IPS-20b (cell line): Measurements from ENCODE around the gene OR8B3.

Experiments
- H3K27ac ChIP-seq: one replicate; pipeline ENCODE4 v1.5.1; 2013; ENCODE audit warnings: low read length
- H3K27me3 ChIP-seq: 2 replicates; pipeline ENCODE4 v1.6.1; 2013; ENCODE audit warnings: mild to moderate bottlenecking, low read length, inconsistent platforms; ENCODE audit not compliant: insufficient read depth
- H3K36me3 ChIP-seq: 2 replicates; pipeline ENCODE4 v1.6.1; 2013; ENCODE audit warnings: low read depth, mild to moderate bottlenecking, inconsistent platforms, low read length, moderate library complexity; ENCODE audit not compliant: insufficient read depth
- H3K4me1 ChIP-seq: 2 replicates; pipeline ENCODE4 v1.6.1; 2013; ENCODE audit warnings: mild to moderate bottlenecking, control low read depth, inconsistent platforms, low read length, moderate library complexity; ENCODE audit not compliant: insufficient read depth
- H3K4me3 ChIP-seq: 2 replicates; pipeline ENCODE4 v1.5.1; 2013; ENCODE audit warnings: mild to moderate bottlenecking, low read length, inconsistent platforms
- H3K9ac ChIP-seq: 2 replicates; pipeline ENCODE4 v1.6.1; 2013; ENCODE audit warnings: low read depth, mild to moderate bottlenecking, inconsistent platforms, low read length, moderate library complexity
- H3K9me3 ChIP-seq: 2 replicates; pipeline ENCODE4 v1.6.1; 2013; ENCODE audit warnings: mild to moderate bottlenecking, low read depth, low read length, inconsistent platforms; ENCODE audit not compliant: insufficient read depth

OR8B3 gene

GRCh38 chr11:124398924-124399323, at the start of gene OR8B3:
Gene OR8B3, minus strand, starts transcription at chr11:124399024. Its CDS starts 1,673 bp downstream, at chr11:124397351.
- no peaks in the 10 kb centered on the region for H3K9me3 ChIP-seq
- H3K27me3 ChIP-seq = no peaks in the 10 kb centered on the region

GRCh38 chr11:124446916-124447315, 48.1 kb upstream of the OR8B3 start:
- Histone ChIP-seq H3K27ac (no peak overlapping the region), H3K27me3 (no peaks in the 10 kb centered on the region), H3K4me3 (no peak overlapping the region), H3K9me3 (no peaks in the 10 kb centered on the region), H3K9ac (no peak overlapping the region), H3K36me3 (no peaks in the 10 kb centered on the region), H3K4me1 (no peaks in the 10 kb centered on the region)

More at GRCh38 chr11:124398924-124399323, at the start of gene OR8B3:
- Histone ChIP-seq H3K4me1 (no peaks in the 10 kb centered on the region), H3K9ac (no peak within 1 kb of the TSS), H3K36me3 (no peaks in the 10 kb centered on the region), H3K4me3 (no peak within 1 kb of the TSS), H3K27ac (no peak within 1 kb of the TSS)

- Histone ChIP-seq H3K9me3 (no peaks in the 10 kb centered on the region), H3K4me3 (no peak within 1 kb of the TSS), H3K27ac (no peak within 1 kb of the TSS), H3K36me3 (no peaks in the 10 kb centered on the region), H3K9ac (no peak within 1 kb of the TSS), H3K4me1 (no peaks in the 10 kb centered on the region), H3K27me3 (no peaks in the 10 kb centered on the region)
These were observed 46.9 kb upstream of the OR8B3 start, which contains the start of gene OR8B8 for GRCh38 chr11:124445646-124446150. Gene OR8B8, minus strand, starts transcription at chr11:124445696. Its CDS starts 4,611 bp downstream, at chr11:124441085.

GRCh38 chr11:124442847-124443246, 44.0 kb upstream of the OR8B3 start:
- Histone ChIP-seq H3K9me3 (no peaks in the 10 kb centered on the region), H3K27ac (no peak overlapping the region), H3K27me3 (no peaks in the 10 kb centered on the region), H3K9ac (no peak overlapping the region), H3K4me3 (no peak overlapping the region), H3K4me1 (no peaks in the 10 kb centered on the region), H3K36me3 (no peaks in the 10 kb centered on the region)

GRCh38 chr11:124442442-124442841, 43.6 kb upstream of the OR8B3 start:
- Histone ChIP-seq H3K4me3 (no peak overlapping the region), H3K27ac (no peak overlapping the region), H3K9ac (no peak overlapping the region), H3K36me3 (no peaks in the 10 kb centered on the region), H3K9me3 (no peaks in the 10 kb centered on the region), H3K27me3 (no peaks in the 10 kb centered on the region), H3K4me1 (no peaks in the 10 kb centered on the region)

- Histone ChIP-seq H3K27ac (no peak overlapping the region), H3K4me3 (no peak overlapping the region), H3K36me3 (no peaks in the 10 kb centered on the region), H3K4me1 (no peaks in the 10 kb centered on the region), H3K27me3 (no peaks in the 10 kb centered on the region), H3K9ac (no peak overlapping the region), H3K9me3 (no peaks in the 10 kb centered on the region)
These were observed 42.7 kb upstream of the OR8B3 start for GRCh38 chr11:124441519-124441918.

- H3K4me1 ChIP-seq = no peaks in the 10 kb centered on the region
- no peaks in the 10 kb centered on the region for H3K9me3 ChIP-seq
- no peaks in the 10 kb centered on the region for H3K36me3 ChIP-seq
- H3K27me3 ChIP-seq = no peaks in the 10 kb centered on the region
- H3K4me3 ChIP-seq = no peak overlapping the region
- no peak overlapping the region for H3K9ac ChIP-seq
- H3K27ac ChIP-seq = no peak overlapping the region
These were observed 42.3 kb upstream of the OR8B3 start for GRCh38 chr11:124441081-124441480.

- no peak overlapping the region for H3K4me3 ChIP-seq
- no peak overlapping the region for H3K27ac ChIP-seq
- no peaks in the 10 kb centered on the region for H3K4me1 ChIP-seq
- H3K9me3 ChIP-seq = no peaks in the 10 kb centered on the region
- H3K9ac ChIP-seq = no peak overlapping the region
- H3K27me3 ChIP-seq = no peaks in the 10 kb centered on the region
- H3K36me3 ChIP-seq = no peaks in the 10 kb centered on the region
These were observed 41.8 kb upstream of the OR8B3 start for GRCh38 chr11:124440608-124441007.

- H3K27me3 ChIP-seq = no peaks in the 10 kb centered on the region
- H3K4me3 ChIP-seq = no peak overlapping the region
- no peaks in the 10 kb centered on the region for H3K36me3 ChIP-seq
- no peaks in the 10 kb centered on the region for H3K9me3 ChIP-seq
- H3K4me1 ChIP-seq = no peaks in the 10 kb centered on the region
- H3K9ac ChIP-seq = no peak overlapping the region
- H3K27ac ChIP-seq = no peak overlapping the region
These were observed 35.9 kb upstream of the OR8B3 start for GRCh38 chr11:124434699-124435098.

GRCh38 chr11:124429599-124429998, 30.8 kb upstream of the OR8B3 start:
- Histone ChIP-seq H3K27me3 (no peaks in the 10 kb centered on the region), H3K9me3 (no peaks in the 10 kb centered on the region), H3K9ac (no peak overlapping the region), H3K36me3 (no peaks in the 10 kb centered on the region), H3K4me1 (no peaks in the 10 kb centered on the region), H3K4me3 (no peak overlapping the region), H3K27ac (no peak overlapping the region)

GRCh38 chr11:124424384-124424921, 25.6 kb upstream of the OR8B3 start, which contains the start of gene OR8B4:
Gene OR8B4, minus strand, starts transcription at chr11:124424871. Its CDS starts 0 bp downstream, at chr11:124424871.
- no peaks in the 10 kb centered on the region for H3K36me3 ChIP-seq
- H3K9me3 ChIP-seq = no peaks in the 10 kb centered on the region
- H3K9ac ChIP-seq = no peak within 1 kb of the TSS
- H3K27me3 ChIP-seq = no peaks in the 10 kb centered on the region
- H3K4me3 ChIP-seq = no peak within 1 kb of the TSS
- no peak within 1 kb of the TSS for H3K27ac ChIP-seq
- H3K4me1 ChIP-seq = no peaks in the 10 kb centered on the region

- Histone ChIP-seq H3K9me3 (no peaks in the 10 kb centered on the region), H3K9ac (no peak overlapping the region), H3K27me3 (no peaks in the 10 kb centered on the region), H3K4me1 (no peaks in the 10 kb centered on the region), H3K4me3 (no peak overlapping the region), H3K36me3 (no peaks in the 10 kb centered on the region), H3K27ac (no peak overlapping the region)
These were observed 22.2 kb upstream of the OR8B3 start for GRCh38 chr11:124421043-124421442.
